A549 (cell line): ENCODE results near the gene NLRC5. TPM values are rescaled to one million over a fixed set of nuclear protein-coding genes. Genes with fewer than 3 reads are reported as not detected.

Experiments
- ATAC-seq, 2 experiments: fragments of 200-7000 bp in 1 of 2; fragments of >200 bp in 1 of 2; cut with Nextera tagmentation in 1 of 2; cut with Tn5 transposase in 1 of 2; 3 replicates each; pipeline versions ENCODE4 v1.8.0 to v1.9.1; 2018 to 2020; ENCODE audit warnings: mild to moderate bottlenecking in 1 of 2, moderate library complexity in 1 of 2
- CTCF ChIA-PET: fragments of 300-600 bp; sonication (Branson Sonifier 250); formaldehyde crosslinking; extraction: SDS; loops from one replicate; lab custom pipeline; 2021; ENCODE audit warnings: antibody characterized with exemption, inconsistent platforms; lab: Yijun Ruan, JAX
- POLR2A ChIA-PET: fragments of 350-600 bp; formaldehyde crosslinking; extraction: SDS; loops from one replicate; lab custom pipeline; 2021; ENCODE audit warnings: antibody characterized with exemption, inconsistent platforms; lab: Yijun Ruan, JAX
- DNase-seq, 2 experiments: peaks; one replicate each; pipeline versions ENCODE4 v3.0.0 to v3.0.0-alpha.2; 2011 to 2016; ENCODE audit warnings: low read depth in 1 of 2, low spot score in 1 of 2
- FAIRE-seq: peaks from 2 replicates; lab custom pipeline; 2011; peaks lifted over from hg19 to GRCh38; lab: Jason Lieb, UNC
- H3K27ac ChIP-seq, 2 experiments: fragments of >200 bp; sonication (Bioruptor Twin); formaldehyde crosslinking; 3 replicates each; pipeline ENCODE4 v1.5.1; 2016 to 2017
- H3K4me1 ChIP-seq: fragments of >200 bp; sonication (Bioruptor Twin); formaldehyde crosslinking; 3 replicates; pipeline ENCODE4 v1.6.1; 2016
- H3K4me2 ChIP-seq: fragments of >200 bp; sonication (Bioruptor Twin); formaldehyde crosslinking; 3 replicates; pipeline ENCODE4 v1.6.1; 2016
- H3K4me3 ChIP-seq: fragments of >200 bp; sonication (Bioruptor Twin); formaldehyde crosslinking; 3 replicates; pipeline ENCODE4 v1.5.1; 2016
- H3K9me3 ChIP-seq: fragments of >200 bp; sonication (Bioruptor Twin); formaldehyde crosslinking; 3 replicates; pipeline ENCODE4 v1.6.1; 2016
- BHLHE40 ChIP-seq: IDR thresholded peaks from 2 replicates; pipeline ENCODE4 v1.6.1; 2012; ENCODE audit warnings: low read depth, low read length, inconsistent platforms
- CBX2 ChIP-seq: fragments of 200-600 bp; sonication (generic); IDR thresholded peaks from 2 replicates; pipeline ENCODE4 v1.6.1; 2016; ENCODE audit warnings: low read depth, mild to moderate bottlenecking, borderline replicate concordance
- CEBPB ChIP-seq, 2 experiments: fragments of >200 bp in 1 of 2; sonication (Bioruptor Twin) in 1 of 2; formaldehyde crosslinking in 1 of 2; IDR thresholded peaks; 2 replicates each; pipeline ENCODE4 v1.6.1; 2012 to 2016
- CHD2 ChIP-seq: fragments of 150-350 bp; IDR thresholded peaks from 2 replicates; pipeline ENCODE4 v1.6.1; 2014; ENCODE audit warnings: low read length; ENCODE audit not compliant: partially characterized antibody
- CHD4 ChIP-seq: fragments of 200-600 bp; sonication (generic); IDR thresholded peaks from 2 replicates; pipeline ENCODE4 v1.6.1; 2016; ENCODE audit warnings: antibody characterized with exemption, mild to moderate bottlenecking, borderline replicate concordance
- FOSB ChIP-seq: fragments of 250-450 bp; sonication (Bioruptor Pico); IDR thresholded peaks from 2 replicates; pipeline ENCODE4 v1.5.0; 2020; ENCODE audit warnings: mild to moderate bottlenecking, moderate library complexity
- FOSL2 ChIP-seq, 2 experiments: fragments of 450-650 bp in 1 of 2; fragments of >200 bp in 1 of 2; sonication (Bioruptor Twin) in 1 of 2; formaldehyde crosslinking; IDR thresholded peaks; 2 replicates each; pipeline versions ENCODE4 v1.5.0 to v1.6.1; 2016 to 2020; ENCODE audit warnings: mild to moderate bottlenecking in 1 of 2, moderate library complexity in 1 of 2
- HOXA7 ChIP-seq: fragments of 250-450 bp; sonication (Bioruptor Pico); IDR thresholded peaks from 2 replicates; pipeline ENCODE4 v1.5.0; 2020; ENCODE audit warnings: mild to moderate bottlenecking, moderate library complexity
- HOXB13 ChIP-seq: fragments of 250-450 bp; sonication (Bioruptor Pico); IDR thresholded peaks from 2 replicates; pipeline ENCODE4 v1.5.0; 2020; ENCODE audit warnings: low read depth, mild to moderate bottlenecking, moderate library complexity
- JUN ChIP-seq, 2 experiments: fragments of >200 bp; sonication (Bioruptor Twin); formaldehyde crosslinking; IDR thresholded peaks; 2 replicates in 1 of 2; 3 replicates in 1 of 2; pipeline ENCODE4 v1.6.1; 2016 to 2017
- KDM1A ChIP-seq: fragments of 200-600 bp; sonication (generic); IDR thresholded peaks from 2 replicates; pipeline ENCODE4 v1.6.1; 2016; ENCODE audit warnings: low read depth, mild to moderate bottlenecking
- PHF8 ChIP-seq: fragments of 200-600 bp; sonication (generic); IDR thresholded peaks from 2 replicates; pipeline ENCODE4 v1.6.1; 2016; ENCODE audit warnings: low read depth, mild to moderate bottlenecking, antibody characterized with exemption, moderate library complexity, borderline replicate concordance
- POLR2AphosphoS2 ChIP-seq: conservative IDR thresholded peaks from 2 replicates; pipeline ENCODE4 v1.6.1; 2012; ENCODE audit warnings: low read length, improper control_type of control experiment, inconsistent platforms
- RARB ChIP-seq: fragments of 250-450 bp; sonication (Bioruptor Pico); IDR thresholded peaks from 2 replicates; pipeline ENCODE4 v1.8.0; 2021; ENCODE audit warnings: mild to moderate bottlenecking, moderate library complexity
- RCOR1 ChIP-seq: fragments of 150-350 bp; IDR thresholded peaks from 2 replicates; pipeline ENCODE4 v1.6.1; 2014; ENCODE audit warnings: antibody characterized with exemption, low read length, low read depth
- TFCP2L1 ChIP-seq: fragments of 250-450 bp; sonication (Bioruptor Pico); IDR thresholded peaks from 2 replicates; pipeline ENCODE4 v1.5.0; 2021; ENCODE audit warnings: mild to moderate bottlenecking
- ZC3H11A ChIP-seq: fragments of 450-650 bp; IDR thresholded peaks from 2 replicates; pipeline ENCODE4 v1.6.1; 2014; ENCODE audit warnings: antibody characterized with exemption, mild to moderate bottlenecking
- ZNF302 ChIP-seq: fragments of 250-450 bp; sonication (Bioruptor Pico); IDR thresholded peaks from 2 replicates; pipeline ENCODE4 v1.9.0; 2021; ENCODE audit warnings: inconsistent platforms, mild to moderate bottlenecking, moderate library complexity
- WGBS: methylation state at CpG from one replicate; pipeline ENCODE4 v1.1.6; 2017; ENCODE audit errors: missing lambda C conversion rate; 5-methylcytosine and 5-hydroxymethylcytosine counted together
- polyA plus RNA-seq, 4 experiments: library from polyadenylated mRNA; depleted of rRNA in 3 of 4; stranded (reverse); fragments of >200 nt; fragmentation: RNase III in 1 of 4; extraction: RNeasy Plus Mini Kit Qiagen cat#74134 plus additional on column Dnase treatment in 1 of 4; gene quantifications; 2 replicates in 3 of 4; 3 replicates in 1 of 4; pipeline ENCODE4 v1.2.3, GENCODE V29; 2011 to 2017
- TF ChIP-seq, protein P1 (sequence below): fragments of 250-450 bp; sonication (Bioruptor Pico); IDR thresholded peaks from 2 replicates; pipeline ENCODE4 v1.5.0; 2021; ENCODE audit warnings: mild to moderate bottlenecking, moderate library complexity, borderline replicate concordance
- TF ChIP-seq, protein P2 (sequence below): fragments of >200 bp; sonication (Bioruptor Twin); formaldehyde crosslinking; IDR thresholded peaks from 2 replicates; pipeline ENCODE4 v1.6.1; 2016
- TF ChIP-seq, protein P3 (sequence below): IDR thresholded peaks from 2 replicates; pipeline ENCODE4 v1.6.1; 2012
- TF ChIP-seq, protein P4 (sequence below): fragments of 450-650 bp; IDR thresholded peaks from 2 replicates; pipeline ENCODE4 v1.6.1; 2014; ENCODE audit warnings: antibody characterized with exemption

NLRC5 gene
- polyA plus RNA-seq, 2 of the 4 experiments (the other 2 are of a cell fraction): 2.5 to 3.6 TPM

DNA sequence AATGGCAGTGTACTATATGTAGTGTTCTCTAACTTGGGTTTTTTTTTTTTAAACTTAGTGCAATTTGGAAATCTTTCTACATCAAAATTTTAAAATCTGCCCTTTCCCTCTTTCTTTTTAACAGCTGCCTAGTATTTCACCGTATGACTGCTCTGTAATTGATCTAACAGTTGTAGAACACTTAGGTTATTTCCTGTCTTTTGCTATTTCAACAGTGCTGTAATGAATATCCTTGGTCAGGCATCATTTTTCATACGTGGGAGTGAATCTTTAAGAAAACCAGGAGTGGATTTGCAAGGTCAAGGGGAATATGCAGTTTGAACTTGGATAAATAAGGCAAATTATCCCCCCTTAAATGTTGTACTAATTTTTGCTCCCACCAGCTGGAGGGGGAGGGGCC lies 3.8 kb downstream of the NLRC5 start:
- H3K4me2 ChIP-seq: no peak overlapping the region
- no peak overlapping the region for H3K4me3 ChIP-seq
- ChIA-PET POLR2A (no interaction called here), CTCF (interaction anchor here (1.3 kb wide), 1 partner anchor 27 kb away, joined by 4 read pairs; no protein-coding TSS in a partner anchor)
- 0 out of 3 replicates have a peak, but pooled peaks cover 7% of the 10 kb centered on the region for H3K4me1 ChIP-seq
- DNase-seq (no peak), FAIRE-seq (no peak), ATAC-seq (no peak)
- H3K27ac ChIP-seq: no peak overlapping the region
- 54% methylated on average over 2 of the region's 2 CpGs for WGBS
- no peaks in the 10 kb centered on the region for H3K9me3 ChIP-seq
- no peak for TF ChIP-seq FOSB (CRISPR knock-in tag)
- TF ChIP-seq, protein P1, sequence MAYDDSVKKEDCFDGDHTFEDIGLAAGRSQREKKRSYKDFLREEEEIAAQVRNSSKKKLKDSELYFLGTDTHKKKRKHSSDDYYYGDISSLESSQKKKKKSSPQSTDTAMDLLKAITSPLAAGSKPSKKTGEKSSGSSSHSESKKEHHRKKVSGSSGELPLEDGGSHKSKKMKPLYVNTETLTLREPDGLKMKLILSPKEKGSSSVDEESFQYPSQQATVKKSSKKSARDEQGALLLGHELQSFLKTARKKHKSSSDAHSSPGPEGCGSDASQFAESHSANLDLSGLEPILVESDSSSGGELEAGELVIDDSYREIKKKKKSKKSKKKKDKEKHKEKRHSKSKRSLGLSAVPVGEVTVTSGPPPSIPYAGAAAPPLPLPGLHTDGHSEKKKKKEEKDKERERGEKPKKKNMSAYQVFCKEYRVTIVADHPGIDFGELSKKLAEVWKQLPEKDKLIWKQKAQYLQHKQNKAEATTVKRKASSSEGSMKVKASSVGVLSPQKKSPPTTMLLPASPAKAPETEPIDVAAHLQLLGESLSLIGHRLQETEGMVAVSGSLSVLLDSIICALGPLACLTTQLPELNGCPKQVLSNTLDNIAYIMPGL (CRISPR knock-in tag): no peak
- no peak for TF ChIP-seq JUN (IDR thresholded peaks at IDR 0.05)
- TF ChIP-seq FOSL2 (IDR thresholded peaks at IDR 0.05): no peak
- no peak for TF ChIP-seq FOSL2 (CRISPR knock-in tag; IDR thresholded peaks at IDR 0.05)
- TF ChIP-seq CEBPB (IDR thresholded peaks at IDR 0.05): no peak
- TF ChIP-seq CHD4: no peak
- TF ChIP-seq RARB (CRISPR knock-in tag): no peak
- TF ChIP-seq HOXA7: no peak
- TF ChIP-seq ZNF302: no peak
- TF ChIP-seq HOXB13: no peak
- TF ChIP-seq RCOR1: no peak
- no peak for TF ChIP-seq POLR2AphosphoS2

DNA sequence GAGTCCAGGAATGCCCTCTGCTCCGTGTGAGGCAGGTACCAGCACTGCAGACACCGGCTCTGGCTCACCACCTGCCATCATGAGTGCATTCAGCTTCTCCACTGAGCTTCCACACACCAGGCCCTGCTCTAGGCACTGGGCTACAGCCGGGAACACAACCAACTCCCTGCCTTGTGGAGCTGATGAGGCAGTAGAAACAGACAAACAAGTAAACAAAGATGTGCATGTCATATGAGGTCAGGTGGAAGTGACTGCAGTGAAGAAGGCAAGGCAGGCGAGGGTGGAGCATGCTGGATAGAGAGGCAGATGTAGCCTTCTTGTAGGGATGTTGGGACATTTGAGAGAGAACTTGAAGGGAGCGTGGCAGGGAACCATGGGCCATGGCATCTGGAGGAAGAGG lies 5.0 kb downstream of the NLRC5 start:
- Histone ChIP-seq H3K4me3 (no peak overlapping the region), H3K27ac (no peak overlapping the region), H3K9me3 (no peaks in the 10 kb centered on the region), H3K4me1 (0 out of 3 replicates have a peak, but pooled peaks cover 3% of the 10 kb centered on the region), H3K4me2 (no peak overlapping the region)
- DNase-seq (no peak), ATAC-seq (no peak), FAIRE-seq (no peak)
- CTCF ChIA-PET: interaction anchor here (1.3 kb wide), 1 partner anchor 24 kb away, joined by 3 read pairs; no protein-coding TSS in a partner anchor
- 79% methylated on average over 5 of the region's 5 CpGs for WGBS
- TF ChIP-seq HOXA7 (no peak), BHLHE40 (no peak), PHF8 (no peak), TFCP2L1 (no peak), ZC3H11A (no peak), CHD2 (no peak), ZNF302 (no peak), RCOR1 (no peak), KDM1A (no peak), CBX2 (no peak)
- TF ChIP-seq, protein P2, sequence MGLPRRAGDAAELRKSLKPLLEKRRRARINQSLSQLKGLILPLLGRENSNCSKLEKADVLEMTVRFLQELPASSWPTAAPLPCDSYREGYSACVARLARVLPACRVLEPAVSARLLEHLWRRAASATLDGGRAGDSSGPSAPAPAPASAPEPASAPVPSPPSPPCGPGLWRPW: no peak
- TF ChIP-seq, protein P3, sequence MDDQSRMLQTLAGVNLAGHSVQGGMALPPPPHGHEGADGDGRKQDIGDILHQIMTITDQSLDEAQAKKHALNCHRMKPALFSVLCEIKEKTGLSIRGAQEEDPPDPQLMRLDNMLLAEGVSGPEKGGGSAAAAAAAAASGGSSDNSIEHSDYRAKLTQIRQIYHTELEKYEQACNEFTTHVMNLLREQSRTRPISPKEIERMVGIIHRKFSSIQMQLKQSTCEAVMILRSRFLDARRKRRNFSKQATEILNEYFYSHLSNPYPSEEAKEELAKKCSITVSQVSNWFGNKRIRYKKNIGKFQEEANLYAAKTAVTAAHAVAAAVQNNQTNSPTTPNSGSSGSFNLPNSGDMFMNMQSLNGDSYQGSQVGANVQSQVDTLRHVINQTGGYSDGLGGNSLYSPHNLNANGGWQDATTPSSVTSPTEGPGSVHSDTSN: no peak
- TF ChIP-seq, protein P4, sequence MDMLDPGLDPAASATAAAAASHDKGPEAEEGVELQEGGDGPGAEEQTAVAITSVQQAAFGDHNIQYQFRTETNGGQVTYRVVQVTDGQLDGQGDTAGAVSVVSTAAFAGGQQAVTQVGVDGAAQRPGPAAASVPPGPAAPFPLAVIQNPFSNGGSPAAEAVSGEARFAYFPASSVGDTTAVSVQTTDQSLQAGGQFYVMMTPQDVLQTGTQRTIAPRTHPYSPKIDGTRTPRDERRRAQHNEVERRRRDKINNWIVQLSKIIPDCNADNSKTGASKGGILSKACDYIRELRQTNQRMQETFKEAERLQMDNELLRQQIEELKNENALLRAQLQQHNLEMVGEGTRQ: no peak
- POLR2A ChIA-PET: no interaction called here
